ENCODE data around the gene MCRIP1.

MCRIP1 gene

GRCh38 chr17:81859906-81860755 lies 27.0 kb upstream of the MCRIP1 start, which contains the start of gene P4HB:
Gene P4HB, minus strand, starts transcription at chr17:81860535. Its CDS starts 64 bp downstream, at chr17:81860471.
- peak within 1 kb of the TSS; percentile 92 for H3K4me3 ChIP-seq (replicated peaks; ENCODE audit: low read depth, low read length)
- no peak for DNase-seq (ENCODE audit: low read depth)
- TF ChIP-seq, protein P1, sequence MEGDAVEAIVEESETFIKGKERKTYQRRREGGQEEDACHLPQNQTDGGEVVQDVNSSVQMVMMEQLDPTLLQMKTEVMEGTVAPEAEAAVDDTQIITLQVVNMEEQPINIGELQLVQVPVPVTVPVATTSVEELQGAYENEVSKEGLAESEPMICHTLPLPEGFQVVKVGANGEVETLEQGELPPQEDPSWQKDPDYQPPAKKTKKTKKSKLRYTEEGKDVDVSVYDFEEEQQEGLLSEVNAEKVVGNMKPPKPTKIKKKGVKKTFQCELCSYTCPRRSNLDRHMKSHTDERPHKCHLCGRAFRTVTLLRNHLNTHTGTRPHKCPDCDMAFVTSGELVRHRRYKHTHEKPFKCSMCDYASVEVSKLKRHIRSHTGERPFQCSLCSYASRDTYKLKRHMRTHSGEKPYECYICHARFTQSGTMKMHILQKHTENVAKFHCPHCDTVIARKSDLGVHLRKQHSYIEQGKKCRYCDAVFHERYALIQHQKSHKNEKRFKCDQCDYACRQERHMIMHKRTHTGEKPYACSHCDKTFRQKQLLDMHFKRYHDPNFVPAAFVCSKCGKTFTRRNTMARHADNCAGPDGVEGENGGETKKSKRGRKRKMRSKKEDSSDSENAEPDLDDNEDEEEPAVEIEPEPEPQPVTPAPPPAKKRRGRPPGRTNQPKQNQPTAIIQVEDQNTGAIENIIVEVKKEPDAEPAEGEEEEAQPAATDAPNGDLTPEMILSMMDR (IDR thresholded peaks at IDR 0.05; ENCODE audit: low read length, missing control alignments) = no peak

GRCh38 chr17:81858967-81859905 lies 26.1 kb upstream of the MCRIP1 start:
- peak; percentile 33 for DNase-seq (ENCODE audit: low read depth)
- TF ChIP-seq, protein P1 (IDR thresholded peaks at IDR 0.05; ENCODE audit: low read length, missing control alignments) = no peak

GRCh38 chr17:81858170-81858966 lies 25.3 kb upstream of the MCRIP1 start:
- H3K4me3 ChIP-seq (replicated peaks; ENCODE audit: low read depth, low read length) = peak overlapping the region; percentile 92
- TF ChIP-seq, protein P1 (IDR thresholded peaks at IDR 0.05; ENCODE audit: low read length, missing control alignments) = no peak
- DNase-seq (ENCODE audit: low read depth) = no peak

More at GRCh38 chr17:81858967-81859905, 26.1 kb upstream of the MCRIP1 start:
- H3K4me3 ChIP-seq (replicated peaks; ENCODE audit: low read depth, low read length) = peak overlapping the region; percentile 92

- TF ChIP-seq, protein P1 (IDR thresholded peaks at IDR 0.05; ENCODE audit: low read length, missing control alignments) = no peak
- no peak for DNase-seq (ENCODE audit: low read depth)
- no peak overlapping the region for H3K4me3 ChIP-seq (replicated peaks; ENCODE audit: low read depth, low read length)
Observed at GRCh38 chr17:81854974-81855774, 22.1 kb upstream of the MCRIP1 start.

DNA sequence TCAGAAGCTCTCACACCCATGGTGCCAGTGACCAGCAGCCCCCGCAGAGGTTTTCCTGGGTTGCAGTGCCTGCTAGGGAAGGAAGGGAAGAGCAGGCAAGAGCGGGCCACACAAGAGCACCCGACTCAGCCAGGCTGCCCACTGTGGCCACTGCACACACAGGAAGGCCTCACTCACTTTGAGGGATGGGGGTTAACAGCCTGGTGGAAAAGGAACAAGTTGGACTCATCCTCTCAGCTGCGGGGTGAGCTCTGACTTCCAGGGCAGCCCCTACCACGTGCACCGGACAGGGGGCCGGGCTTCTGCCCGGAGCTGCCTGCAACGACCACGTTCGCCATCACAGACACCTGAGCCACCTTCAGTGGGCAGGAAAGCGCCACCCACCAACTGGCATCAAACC lies 19.1 kb upstream of the MCRIP1 start:
- no peak overlapping the region for H3K4me3 ChIP-seq (replicated peaks; ENCODE audit: low read depth, low read length)
- TF ChIP-seq, protein P1 (IDR thresholded peaks at IDR 0.05; ENCODE audit: low read length, missing control alignments) = no peak
- DNase-seq (ENCODE audit: low read depth) = no peak

All from fibroblast of pulmonary artery (primary cell).